ENCODE results near the gene RNF43.

RNF43 gene

DNA sequence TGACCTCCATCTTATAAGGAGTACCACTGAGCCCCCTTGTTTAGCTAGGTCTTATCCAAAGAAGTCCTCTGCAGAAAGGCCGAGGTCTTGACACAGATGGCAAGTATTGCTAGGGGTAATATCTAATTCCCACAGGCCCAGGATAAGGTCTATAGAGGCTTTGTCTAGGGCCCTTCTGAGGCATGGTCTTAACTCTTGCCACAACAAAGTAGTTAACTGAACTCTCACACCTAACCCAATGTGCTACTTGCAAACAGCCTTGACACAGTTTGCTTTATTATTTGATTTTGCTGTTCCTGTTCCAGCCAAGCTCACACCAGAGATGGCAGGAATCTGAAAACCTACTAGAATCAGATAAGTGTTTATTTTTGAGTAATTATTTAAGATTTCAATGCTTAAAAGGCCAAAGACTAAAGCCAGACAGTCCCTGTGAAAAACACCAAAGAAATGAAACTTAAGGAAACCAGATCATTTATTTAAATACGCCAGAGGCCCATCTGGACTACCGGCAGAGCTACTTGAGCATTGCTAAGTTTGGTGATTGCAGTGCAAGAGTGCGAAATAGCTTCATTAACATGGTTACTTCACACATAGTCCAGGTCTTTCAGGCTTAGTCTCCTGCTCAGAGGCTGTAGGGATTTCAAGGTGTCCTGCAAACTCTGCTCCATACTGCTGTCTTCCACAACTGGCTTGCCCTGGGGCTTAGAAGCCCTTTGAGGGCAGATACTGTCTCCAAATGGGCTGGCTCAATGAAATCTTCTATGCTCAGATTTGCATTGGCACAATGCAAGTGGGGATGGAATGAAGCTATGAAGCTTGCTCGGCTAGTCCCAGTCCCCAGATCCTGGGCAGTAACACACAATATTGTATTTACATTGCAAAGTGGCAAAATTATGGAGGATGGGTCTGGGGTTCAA lies 36.9 kb downstream of the RNF43 start:
- no peak for DNase-seq

DNA sequence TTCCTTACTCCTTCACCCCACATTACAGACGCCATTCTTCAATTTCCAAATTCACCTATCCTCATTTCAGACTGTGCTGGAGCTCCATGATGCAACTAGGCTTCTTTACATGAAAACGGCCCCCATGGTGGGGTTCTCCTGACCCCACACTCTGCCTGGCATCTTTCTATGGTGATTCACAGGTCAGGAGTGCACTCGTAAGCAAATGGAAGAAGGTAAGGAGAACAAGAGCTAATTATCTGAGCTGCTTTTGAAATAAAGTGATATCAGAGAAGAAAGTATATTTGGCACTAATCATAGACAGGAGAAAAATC lies 37.9 kb downstream of the RNF43 start:
- no peak for DNase-seq

DNA sequence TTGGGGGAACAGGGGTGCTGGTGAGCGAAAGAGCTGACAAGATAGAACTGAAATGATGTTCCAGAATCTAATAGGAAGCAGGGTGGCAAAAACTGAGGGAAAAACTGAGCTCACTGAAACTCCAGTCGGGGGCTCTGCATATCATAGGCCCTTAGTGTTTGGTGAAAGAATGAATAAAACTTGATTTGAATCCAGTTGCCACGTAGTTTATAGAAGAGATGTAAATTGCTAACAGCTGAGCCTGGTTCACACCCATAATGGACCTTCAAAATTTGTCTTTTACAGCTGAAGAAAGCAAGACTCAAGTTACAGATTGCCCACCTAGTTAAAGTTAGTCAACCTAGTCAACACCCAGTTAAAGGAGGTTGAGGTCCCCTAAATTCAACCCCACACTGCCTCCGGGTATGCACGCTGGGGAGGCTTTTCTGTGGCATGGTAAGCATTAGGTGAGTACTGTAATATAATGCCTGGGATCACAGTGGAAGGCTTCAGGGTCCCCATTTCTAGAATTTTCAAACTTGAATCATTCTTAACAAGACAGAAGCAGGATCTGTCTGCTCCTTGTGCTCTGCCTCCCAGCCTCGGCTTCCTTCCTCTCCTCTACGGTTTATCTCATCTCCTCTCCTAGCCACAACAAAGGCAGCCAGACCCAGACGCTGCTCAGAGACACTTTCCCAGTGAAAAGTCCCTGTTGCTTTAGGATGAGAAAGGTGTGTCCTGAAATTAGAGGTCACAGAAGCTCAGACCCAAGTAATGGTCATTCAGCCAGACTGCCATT lies 38.4 kb downstream of the RNF43 start:
- DNase-seq = peak; percentile 30

DNA sequence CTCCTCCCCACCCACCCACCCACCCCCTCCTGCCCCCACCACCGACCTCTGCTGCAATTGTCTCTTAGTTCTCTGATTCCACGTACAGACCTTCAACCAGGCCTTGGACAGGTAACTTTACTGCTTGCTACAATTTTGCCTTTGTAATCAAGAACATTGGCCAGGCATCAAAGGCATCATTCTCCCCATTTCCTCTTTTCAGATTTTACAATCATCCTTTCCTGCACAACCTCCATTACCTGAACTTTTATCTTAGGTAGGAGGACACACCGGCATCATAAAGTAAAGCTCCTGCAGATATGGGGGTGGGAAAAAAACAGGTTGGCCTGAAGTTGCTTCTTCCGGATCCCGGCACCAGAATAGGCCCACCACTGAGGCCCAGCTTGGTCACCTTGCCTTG lies 39.7 kb downstream of the RNF43 start:
- no peak for DNase-seq

DNA sequence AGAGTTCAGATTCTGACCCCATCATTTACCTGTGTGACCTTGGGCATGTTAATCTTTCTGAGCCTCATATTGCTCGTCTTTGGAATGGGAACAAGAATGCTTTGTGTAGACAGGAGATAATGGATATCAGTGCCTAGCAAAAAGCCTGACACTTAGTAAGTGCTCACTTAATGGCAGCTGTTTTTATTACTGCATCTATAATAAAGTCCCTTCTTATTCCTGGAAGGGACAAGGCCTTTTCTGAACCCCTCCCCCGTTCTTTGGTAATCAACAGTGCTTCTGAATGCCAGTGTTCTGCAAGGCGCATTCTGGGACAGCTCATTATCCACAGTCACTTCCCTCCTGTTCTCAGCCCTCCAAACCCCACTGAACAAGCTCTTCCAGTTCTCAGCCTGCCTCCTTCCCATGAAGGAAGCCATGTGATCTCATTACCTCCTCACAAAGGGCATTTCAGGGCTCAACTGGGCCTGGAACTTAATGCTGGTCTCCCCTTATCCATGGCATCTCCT lies 40.2 kb downstream of the RNF43 start:
- DNase-seq = no peak

DNA sequence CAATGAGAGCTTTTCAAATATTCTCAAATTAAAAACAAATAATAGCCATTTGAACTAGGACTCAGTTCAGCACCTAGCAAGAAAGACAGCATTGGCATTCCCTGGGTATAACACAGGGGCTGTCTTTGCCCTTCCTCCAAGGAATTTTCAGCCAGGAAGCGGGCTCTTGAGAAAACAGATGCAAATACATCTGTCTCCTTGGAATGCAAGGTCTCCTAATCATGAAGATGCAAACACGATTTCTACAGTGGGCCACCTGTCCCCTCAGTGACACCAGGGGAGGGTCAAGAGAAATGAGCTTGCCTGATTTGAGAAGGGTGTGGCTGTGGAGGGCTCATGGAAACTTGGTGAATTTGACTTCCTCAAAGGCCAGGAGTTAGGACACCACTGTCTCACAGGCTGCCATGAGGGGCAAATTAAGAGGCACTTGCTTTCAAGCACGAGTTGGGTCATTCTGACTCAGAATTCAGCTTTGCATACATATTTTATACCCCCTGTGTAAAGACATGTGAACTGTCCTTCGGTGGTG lies 40.8 kb downstream of the RNF43 start:
- no peak for DNase-seq

DNA sequence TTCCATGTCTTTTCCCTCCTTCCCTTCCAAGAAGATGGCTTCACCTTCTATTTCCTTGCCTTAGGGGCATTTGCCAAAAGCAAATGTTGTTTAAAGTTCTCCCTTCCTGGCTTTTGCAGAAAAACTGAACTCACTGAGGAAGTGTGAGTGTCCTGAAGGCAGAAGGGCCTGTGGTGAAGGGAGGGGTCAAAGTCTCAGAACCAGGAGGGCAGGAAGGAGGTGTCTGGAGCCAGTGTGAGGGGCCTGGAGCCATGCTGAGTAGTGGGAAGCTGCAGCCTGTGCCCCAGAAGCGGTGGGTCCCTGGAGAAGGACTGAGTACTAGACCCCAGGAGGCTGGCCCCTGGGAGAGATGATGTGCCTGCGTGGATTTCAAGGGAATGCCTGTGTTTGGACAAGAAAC lies 41.5 kb downstream of the RNF43 start:
- DNase-seq = no peak

DNA sequence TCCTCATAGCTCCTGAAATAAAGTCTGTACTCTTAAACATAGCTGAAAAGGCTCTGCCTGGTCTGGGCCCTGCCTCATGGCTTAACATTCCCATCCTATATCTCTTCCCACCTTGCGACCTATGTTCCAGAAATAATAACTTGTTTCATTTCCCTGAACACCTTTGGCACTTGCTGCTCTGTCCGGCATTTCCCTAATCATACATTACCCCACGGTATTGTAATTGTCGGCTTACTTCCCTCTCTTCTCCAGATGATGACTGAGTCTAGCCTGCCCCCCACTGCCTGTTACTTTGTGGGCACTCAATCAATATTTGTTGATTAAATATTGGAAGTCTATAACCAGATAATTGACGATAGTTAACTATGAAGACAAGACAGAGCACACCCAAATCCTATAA lies 42.1 kb downstream of the RNF43 start:
- DNase-seq = no peak

DNA sequence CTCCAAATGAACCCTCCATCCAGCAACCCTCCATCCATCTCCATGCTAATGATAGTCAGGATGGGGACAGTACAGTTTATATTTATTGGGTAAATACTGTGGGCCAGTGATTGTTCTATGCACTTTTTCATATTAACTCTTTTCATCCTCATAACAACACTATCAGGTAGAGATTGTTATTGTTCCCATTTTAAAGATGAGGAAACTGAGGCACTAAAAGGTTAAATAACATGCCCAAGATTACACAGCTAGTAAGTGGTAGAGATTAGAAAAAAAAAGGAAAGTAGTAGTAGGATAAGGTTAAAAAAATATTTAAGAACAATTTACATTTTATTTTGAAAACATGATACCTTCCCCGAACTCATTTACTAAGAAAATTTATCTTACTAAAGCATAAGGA lies 43.4 kb downstream of the RNF43 start:
- no peak for DNase-seq

DNA sequence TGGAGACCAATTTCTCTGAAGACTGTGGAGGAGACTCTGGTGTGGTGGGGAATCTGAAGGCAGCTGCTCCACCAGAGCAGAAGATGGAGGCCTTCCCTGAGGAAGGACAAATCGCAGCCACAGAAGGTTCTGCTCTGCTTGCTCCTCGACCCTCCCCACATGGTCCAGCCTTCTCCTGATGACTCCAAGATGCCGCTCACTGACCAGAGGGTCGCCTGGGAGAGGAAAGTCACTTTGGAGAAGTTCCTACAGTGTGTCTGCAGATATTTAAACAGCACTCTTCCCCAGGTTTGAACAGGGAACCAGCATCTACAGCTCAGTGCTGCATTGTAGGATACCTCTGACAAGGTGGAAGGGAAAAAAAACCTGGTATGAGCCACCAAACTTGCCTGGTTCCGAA lies 44.3 kb downstream of the RNF43 start:
- DNase-seq = no peak

DNA sequence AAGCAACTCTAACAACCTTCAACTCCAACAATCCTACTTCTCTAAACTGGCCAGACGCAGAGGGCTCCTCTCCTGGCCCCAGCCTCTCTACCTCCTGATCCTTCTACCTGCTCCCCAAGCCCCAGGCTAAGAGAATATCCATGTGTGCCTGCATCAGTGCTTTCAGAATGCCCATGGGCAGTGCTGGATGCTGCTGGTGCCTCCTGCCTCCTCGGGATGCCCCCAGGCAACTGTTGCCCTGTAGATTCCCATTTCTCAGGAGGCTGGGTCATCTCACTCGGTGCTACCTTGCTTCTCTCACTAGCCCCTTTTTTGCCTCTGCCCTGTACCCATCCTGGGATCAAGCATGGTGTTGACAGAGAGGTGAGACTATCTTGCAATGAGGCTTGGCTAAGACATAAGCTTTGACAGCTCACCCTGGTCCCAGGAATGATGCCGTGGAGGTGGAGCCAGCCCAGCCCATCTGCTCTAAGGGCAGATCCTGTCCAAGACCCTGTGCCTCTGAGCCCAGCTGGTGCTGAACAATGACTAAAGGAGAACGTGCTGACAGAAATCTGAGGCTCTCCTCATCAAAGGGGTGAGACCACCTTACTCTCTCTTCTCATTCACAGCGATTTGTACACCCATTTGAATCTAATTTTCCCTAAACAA lies 45.9 kb downstream of the RNF43 start:
- no peak for DNase-seq

DNA sequence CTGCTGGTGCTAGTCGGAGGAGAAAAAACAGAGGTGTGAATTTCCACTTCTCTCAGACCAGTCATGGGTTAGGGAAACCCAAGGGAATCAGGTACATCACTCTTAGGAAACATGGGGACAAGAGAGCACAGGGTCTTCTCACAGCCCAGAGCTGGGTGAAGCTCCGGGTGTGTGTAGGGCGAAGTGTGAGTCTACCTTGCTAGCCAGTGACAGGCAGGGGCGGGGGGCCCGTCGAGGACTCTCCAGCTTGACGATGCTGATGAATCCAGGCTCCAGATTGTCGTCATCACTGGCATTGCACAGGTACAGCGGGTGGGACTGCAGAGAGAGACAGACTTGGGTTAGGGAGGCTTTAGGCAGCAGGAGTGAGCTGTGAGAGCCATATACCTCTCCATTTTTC lies 46.6 kb downstream of the RNF43 start:
- no peak for DNase-seq

DNA sequence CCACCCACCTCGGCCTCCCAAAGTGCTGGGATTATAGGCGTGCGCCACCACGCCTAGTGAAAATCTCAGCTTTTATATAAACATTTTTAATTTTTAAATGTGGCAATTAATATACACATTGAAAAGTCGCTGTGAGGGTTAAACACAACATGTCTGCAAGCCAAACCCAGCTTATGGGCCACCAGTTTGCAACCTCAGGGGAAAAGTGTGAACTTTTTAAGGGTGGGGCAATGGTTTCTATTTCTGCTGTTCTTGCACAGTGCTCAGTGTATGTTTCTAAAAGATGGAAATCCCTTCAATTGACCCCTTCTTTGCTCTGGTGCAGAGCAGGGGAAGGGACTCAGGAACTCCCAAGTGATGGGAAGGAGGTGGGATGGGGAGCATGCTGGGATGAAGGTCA lies 47.0 kb downstream of the RNF43 start:
- DNase-seq = peak; percentile 16

DNA sequence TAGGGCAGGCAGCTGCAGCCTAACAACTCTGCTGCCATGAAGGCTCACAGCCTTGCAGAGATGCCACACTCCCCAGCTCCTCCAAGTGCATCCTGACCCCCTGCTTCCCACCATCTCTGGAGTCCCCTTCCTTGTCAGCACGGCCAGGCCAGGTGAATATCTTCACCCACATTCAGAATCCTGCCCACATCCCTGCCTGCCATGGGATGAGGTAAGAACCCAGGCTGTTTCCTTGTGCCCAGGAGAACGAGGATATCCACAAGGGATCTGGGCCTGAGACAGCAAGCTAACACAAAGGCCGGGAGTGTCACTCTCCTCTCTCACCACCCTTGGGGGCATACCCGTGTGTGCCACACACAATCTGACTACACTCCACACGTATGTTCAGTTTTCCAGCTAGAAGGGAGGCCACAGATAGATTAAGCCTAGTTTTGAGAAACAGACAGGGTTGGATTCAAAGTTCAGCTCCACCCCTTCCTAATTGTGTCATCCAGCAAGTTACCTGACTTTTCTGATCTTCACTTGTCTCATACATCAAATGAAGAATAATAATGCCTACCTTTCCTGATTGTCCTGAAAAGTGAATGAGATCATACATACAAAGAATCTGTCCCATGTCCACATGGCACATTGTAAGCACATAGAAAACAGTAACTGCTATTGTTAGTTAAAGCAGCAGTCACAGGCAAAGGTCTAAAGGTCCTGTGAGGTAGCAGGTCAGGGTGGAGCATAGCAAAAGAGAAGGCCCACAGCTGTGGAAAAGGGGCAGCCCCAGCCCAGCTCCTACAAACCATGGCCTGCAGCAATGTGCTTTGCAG lies 47.9 kb downstream of the RNF43 start:
- no peak for DNase-seq

DNA sequence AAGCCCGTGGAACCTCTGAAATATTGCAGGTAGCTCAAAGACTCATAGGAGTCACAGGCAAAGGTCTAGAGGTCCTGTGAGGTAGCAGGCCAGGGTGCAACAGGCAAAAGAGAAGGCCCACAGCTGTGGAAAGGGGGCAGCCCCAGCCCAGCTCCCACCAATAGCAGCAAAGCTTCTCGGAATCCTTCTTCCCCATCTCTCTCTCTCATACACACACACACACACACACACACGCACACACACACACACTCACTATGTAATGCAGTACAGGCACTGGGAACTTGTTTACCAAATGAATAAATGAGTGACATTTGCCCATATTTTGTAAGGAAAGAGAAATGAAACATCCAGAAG lies 48.5 kb downstream of the RNF43 start:
- DNase-seq = no peak

Data from CD4-positive, alpha-beta T cell treated with Interleukin-17A for 1 hour (primary cell).